ENCODE data around the gene TBATA.

The TBATA gene

DNA sequence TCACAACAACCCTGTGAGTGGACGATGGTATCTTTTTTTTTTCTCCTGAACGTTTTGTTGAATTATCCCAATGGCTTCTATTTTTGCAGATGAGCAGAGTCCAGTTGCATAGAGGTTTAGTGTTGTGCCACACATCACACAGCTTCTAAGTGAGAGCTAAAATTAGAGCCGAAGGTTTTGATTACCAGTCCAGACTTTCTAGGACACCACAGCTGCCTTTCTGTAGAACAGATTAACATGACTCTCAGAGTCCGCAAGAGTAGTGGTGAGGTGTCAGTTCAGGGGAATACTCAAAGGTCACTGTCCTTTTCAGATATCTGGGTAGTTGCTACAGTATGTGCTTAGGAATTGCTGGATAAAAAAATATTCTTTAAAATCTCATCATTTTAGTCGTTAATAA is 44.4 kb upstream of the TBATA start:
- no peak overlapping the region for H3K27ac ChIP-seq
- TF ChIP-seq, protein P1, sequence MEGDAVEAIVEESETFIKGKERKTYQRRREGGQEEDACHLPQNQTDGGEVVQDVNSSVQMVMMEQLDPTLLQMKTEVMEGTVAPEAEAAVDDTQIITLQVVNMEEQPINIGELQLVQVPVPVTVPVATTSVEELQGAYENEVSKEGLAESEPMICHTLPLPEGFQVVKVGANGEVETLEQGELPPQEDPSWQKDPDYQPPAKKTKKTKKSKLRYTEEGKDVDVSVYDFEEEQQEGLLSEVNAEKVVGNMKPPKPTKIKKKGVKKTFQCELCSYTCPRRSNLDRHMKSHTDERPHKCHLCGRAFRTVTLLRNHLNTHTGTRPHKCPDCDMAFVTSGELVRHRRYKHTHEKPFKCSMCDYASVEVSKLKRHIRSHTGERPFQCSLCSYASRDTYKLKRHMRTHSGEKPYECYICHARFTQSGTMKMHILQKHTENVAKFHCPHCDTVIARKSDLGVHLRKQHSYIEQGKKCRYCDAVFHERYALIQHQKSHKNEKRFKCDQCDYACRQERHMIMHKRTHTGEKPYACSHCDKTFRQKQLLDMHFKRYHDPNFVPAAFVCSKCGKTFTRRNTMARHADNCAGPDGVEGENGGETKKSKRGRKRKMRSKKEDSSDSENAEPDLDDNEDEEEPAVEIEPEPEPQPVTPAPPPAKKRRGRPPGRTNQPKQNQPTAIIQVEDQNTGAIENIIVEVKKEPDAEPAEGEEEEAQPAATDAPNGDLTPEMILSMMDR (IDR thresholded peaks at IDR 0.05): no peak
- TF ChIP-seq ZFX (IDR thresholded peaks at IDR 0.05; ENCODE audit: borderline replicate concordance): no peak

DNA sequence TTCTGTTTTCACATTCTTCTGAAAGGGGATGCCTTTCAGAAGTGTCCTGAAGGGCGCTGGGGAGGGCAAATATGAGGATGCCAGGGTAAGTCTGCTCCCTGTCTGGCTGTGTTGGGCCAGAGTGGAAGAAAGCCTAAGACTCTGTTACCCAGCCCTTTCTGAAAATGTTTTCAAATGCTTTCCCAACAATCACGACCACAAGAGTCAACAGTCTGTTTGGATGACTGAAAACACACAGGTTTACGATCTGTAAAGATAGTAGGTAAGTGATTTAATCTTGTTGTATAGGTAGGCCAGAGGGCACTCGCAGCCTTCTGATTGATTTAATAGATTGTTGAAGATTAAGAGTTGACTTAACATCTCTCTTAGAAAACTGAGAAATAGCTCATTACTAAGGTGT is 43.7 kb upstream of the TBATA start:
- H3K27ac ChIP-seq: no peak overlapping the region
- TF ChIP-seq ZFX (IDR thresholded peaks at IDR 0.05; ENCODE audit: borderline replicate concordance): no peak
- TF ChIP-seq, protein P1 (IDR thresholded peaks at IDR 0.05): no peak

DNA sequence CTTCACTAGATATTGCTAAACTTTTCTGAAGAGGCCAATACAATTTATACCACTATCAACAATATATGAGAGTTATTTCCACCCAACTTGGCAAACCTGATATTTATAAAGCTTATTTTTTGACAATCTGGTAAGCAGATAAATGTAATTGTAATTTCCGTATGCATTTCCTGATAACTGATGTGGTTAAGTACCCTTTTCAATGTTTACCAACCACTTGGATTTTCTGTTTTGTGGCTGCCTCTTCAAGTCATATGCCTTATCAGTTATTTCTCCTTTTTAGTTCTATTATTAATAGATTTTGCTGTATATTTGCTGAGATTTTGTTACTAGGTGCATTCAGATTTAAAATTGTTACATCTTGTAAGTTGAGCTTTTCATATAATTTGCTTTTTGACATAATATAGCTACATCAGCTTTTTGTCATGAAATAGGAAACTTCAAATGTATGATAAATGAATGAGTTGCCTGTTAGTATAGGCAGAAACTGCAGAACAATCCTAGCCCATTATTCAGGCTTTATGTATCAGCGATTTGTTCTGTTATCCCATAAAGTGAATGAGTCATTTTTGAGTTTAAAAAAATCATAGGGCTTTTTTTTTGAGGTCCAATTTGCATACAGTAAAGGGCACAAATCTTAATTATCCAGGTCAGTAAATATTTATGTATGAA is 42.0 kb upstream of the TBATA start:
- no peak for TF ChIP-seq ZFX (IDR thresholded peaks at IDR 0.05; ENCODE audit: borderline replicate concordance)
- TF ChIP-seq, protein P1 (IDR thresholded peaks at IDR 0.05): no peak
- no peak overlapping the region for H3K27ac ChIP-seq

DNA sequence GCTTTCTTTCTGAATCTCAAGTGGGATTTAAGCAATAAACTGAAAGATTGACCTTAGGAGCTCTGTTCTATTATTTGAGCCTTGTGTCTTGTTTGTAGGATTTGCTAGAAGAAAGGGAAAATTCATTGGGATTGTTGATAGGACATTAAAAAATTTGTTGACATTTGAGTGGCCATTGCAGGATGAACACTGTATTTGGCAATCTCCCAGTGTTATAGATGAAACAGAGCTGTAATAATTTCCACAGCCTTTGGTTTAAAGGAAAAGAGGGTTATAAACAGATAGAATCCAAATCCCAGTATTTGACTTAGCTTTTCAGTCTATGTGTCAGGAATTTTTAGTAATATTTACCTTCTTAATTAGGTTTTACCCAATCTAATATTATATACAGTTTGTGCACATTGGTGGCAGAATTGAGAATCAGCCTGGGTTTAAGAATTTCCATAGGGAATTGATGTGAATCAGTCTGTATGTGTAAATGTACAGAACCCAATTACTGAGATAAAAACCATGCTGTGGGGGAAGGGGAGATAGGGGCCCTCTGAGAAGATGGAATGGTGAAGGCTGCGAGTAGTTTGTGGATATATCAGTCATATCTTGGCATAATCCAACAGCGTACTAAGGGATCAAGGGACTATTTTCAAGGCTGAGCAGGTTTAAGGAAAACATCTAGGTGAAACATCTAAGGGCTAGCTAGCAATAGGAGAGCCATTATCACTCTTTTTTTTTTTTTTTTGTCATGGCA is 37.1 kb upstream of the TBATA start:
- TF ChIP-seq, protein P1 (IDR thresholded peaks at IDR 0.05): no peak
- TF ChIP-seq ZFX (IDR thresholded peaks at IDR 0.05; ENCODE audit: borderline replicate concordance): no peak
- no peak overlapping the region for H3K27ac ChIP-seq

DNA sequence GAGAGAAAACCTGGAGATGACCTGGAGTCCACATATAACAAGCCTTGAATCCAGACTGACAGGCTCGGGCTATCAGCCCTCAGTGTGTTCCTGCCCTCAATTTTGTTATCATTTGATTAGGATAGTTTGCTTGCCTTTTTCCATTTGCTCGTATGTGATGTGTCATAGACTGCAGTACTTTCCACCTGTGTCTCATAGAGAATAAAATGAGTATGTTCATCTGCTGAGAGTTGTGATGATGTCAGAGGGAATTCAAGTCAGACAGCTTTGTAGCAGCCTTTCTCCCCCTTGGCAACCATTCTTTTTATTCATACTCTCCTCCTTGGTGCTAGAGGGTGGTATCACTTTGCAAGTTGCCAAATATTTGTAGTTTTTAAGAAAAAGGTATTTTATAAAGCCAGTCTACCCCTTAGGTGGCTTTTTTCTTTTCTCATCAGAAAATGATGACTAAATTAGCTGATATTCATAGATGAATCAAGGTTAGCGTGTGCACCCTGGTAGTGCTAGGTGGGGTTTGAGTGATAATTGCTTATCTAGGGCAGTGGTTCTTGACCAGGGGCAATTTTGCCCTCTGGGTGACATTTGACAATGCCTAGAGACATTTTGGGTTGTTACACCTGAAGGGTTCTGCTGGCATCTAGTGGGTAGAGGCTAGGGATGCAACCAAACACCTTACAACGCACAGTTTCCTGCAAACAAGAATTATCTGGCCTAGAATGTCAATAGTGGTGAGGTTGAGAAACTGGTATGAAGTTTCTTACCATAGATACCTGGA is 36.0 kb upstream of the TBATA start:
- no peak overlapping the region for H3K27ac ChIP-seq
- TF ChIP-seq, protein P1 (IDR thresholded peaks at IDR 0.05): no peak
- TF ChIP-seq ZFX (IDR thresholded peaks at IDR 0.05; ENCODE audit: borderline replicate concordance): no peak

DNA sequence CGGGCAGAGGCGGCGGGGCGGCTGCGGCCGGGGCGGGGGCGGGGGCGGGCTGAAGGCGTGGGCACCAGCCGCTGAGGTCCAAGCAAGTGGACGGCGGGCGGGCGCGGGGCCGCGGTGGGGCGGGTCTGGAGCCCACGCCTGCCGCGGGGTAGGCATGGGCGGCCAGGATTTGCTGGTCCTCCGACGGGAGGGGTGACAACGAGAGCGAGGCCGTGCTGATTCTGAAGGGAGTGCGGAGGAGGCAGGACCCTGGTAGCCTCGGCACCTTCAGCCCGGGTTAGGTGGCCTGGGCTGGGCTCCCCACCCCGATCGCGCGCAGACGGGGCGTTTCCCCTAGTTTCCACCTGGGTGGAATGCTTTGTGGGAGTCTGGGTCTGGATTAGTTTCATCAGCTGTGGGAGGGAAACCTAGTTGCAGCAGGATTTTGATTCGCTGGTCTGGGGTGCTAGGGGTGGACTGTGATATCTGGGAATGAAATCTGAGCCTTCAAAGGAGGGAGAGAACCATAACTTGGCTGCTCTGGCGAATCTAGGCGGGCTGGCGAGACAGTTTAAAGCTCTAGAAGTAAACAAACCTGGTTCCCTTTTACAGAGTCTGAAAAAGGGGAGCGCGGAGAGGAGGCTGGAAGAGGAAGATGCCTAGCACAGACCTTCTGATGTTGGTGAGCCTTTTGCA is 31.2 kb upstream of the TBATA start:
- peak overlapping the region; percentile 92 for H3K27ac ChIP-seq
- TF ChIP-seq, protein P1 (IDR thresholded peaks at IDR 0.05): no peak
- no peak for TF ChIP-seq ZFX (IDR thresholded peaks at IDR 0.05; ENCODE audit: borderline replicate concordance)

All from 22Rv1 (cell line).